Astrocyte (in vitro differentiated cells and primary cell): ENCODE results near the gene PCBP1. TPM values are rescaled to one million over a fixed set of nuclear protein-coding genes. Genes with fewer than 3 reads are reported as not detected.
"Not testable (repeated sequence)": the region's sequence is repeated elsewhere in the genome, so short reads cannot be mapped to it uniquely, and the experiment has no call there.

Source experiments
- DNase-seq: peaks from one replicate; pipeline ENCODE4 v3.0.0-alpha.2; 2010; ENCODE audit warnings: low read depth
- FAIRE-seq: peaks from 2 replicates; lab custom pipeline; 2011; peaks lifted over from hg19 to GRCh38; lab: Jason Lieb, UNC
- H2AFZ ChIP-seq: 2 replicates; pipeline ENCODE4 v1.6.0; 2012; ENCODE audit warnings: low read depth, low read length, inconsistent platforms
- H3K27ac ChIP-seq: 2 replicates; pipeline ENCODE4 v1.5.1; 2011; ENCODE audit warnings: low read depth, low read length, inconsistent platforms
- H3K27me3 ChIP-seq: 2 replicates; pipeline ENCODE4 v1.6.0; 2011; ENCODE audit warnings: low read length, inconsistent platforms; ENCODE audit not compliant: insufficient read depth
- H3K36me3 ChIP-seq: 2 replicates; pipeline ENCODE4 v1.5.1; 2011; ENCODE audit warnings: low read length, inconsistent platforms; ENCODE audit not compliant: insufficient read depth
- H3K4me1 ChIP-seq: 2 replicates; pipeline ENCODE4 v1.5.1; 2011; ENCODE audit warnings: low read length, inconsistent platforms; ENCODE audit not compliant: insufficient read depth
- H3K4me2 ChIP-seq: 2 replicates; pipeline ENCODE4 v1.6.0; 2012; ENCODE audit warnings: low read length, inconsistent platforms
- H3K4me3 ChIP-seq: 2 replicates; pipeline ENCODE4 v1.5.1; 2011; ENCODE audit warnings: low read depth, mild to moderate bottlenecking, low read length, inconsistent platforms; ENCODE audit not compliant: insufficient read depth
- H3K79me2 ChIP-seq: 2 replicates; pipeline ENCODE4 v1.6.0; 2012; ENCODE audit warnings: mild to moderate bottlenecking, low read length, inconsistent platforms; ENCODE audit not compliant: insufficient read depth
- H3K9ac ChIP-seq: 2 replicates; pipeline ENCODE4 v1.6.0; 2012; ENCODE audit warnings: mild to moderate bottlenecking, low read length, inconsistent platforms
- H3K9me3 ChIP-seq: 2 replicates; pipeline ENCODE4 v1.5.1; 2012; ENCODE audit warnings: low read depth, mild to moderate bottlenecking, low read length, inconsistent platforms; ENCODE audit not compliant: insufficient read depth
- H4K20me1 ChIP-seq: 2 replicates; pipeline ENCODE4 v1.6.0; 2012; ENCODE audit warnings: low read length, inconsistent platforms; ENCODE audit not compliant: insufficient read depth
- H3K27ac Mint-ChIP-seq: one replicate; pipeline ENCODE4 v1.8.0; 2021; ENCODE audit warnings: mild to moderate bottlenecking, mixed read lengths; ENCODE audit not compliant: unreplicated experiment
- H3K27me3 Mint-ChIP-seq: one replicate; pipeline ENCODE4 v1.8.0; 2021; ENCODE audit warnings: low read depth, mixed read lengths; ENCODE audit not compliant: unreplicated experiment
- H3K36me3 Mint-ChIP-seq: one replicate; pipeline ENCODE4 v1.8.0; 2021; ENCODE audit warnings: low read depth, mixed read lengths; ENCODE audit not compliant: unreplicated experiment
- H3K4me1 Mint-ChIP-seq: one replicate; pipeline ENCODE4 v1.8.0; 2021; ENCODE audit warnings: low read depth, mixed read lengths; ENCODE audit not compliant: unreplicated experiment
- H3K4me3 Mint-ChIP-seq: one replicate; pipeline ENCODE4 v1.8.0; 2021; ENCODE audit warnings: mild to moderate bottlenecking, moderate library complexity, mixed read lengths; ENCODE audit not compliant: unreplicated experiment
- H3K9me3 Mint-ChIP-seq: one replicate; pipeline ENCODE4 v1.8.0; 2021; ENCODE audit warnings: mild to moderate bottlenecking, mixed read lengths; ENCODE audit not compliant: unreplicated experiment
- EZH2 ChIP-seq: IDR thresholded peaks from 2 replicates; pipeline ENCODE4 v1.6.1; 2012; ENCODE audit warnings: mild to moderate bottlenecking, low read length, inconsistent platforms; ENCODE audit not compliant: insufficient read depth
- total RNA-seq: library from RNA; stranded (reverse); gene quantifications from 2 replicates; pipeline ENCODE4 v1.2.1, GENCODE V29; 2021
- TF ChIP-seq, protein P1 (sequence below): IDR thresholded peaks from 2 replicates; pipeline ENCODE4 v1.5.1; 2011; ENCODE audit warnings: low read depth, mild to moderate bottlenecking, inconsistent platforms, low read length, moderate library complexity; ENCODE audit not compliant: insufficient read depth

The PCBP1 gene
- total RNA-seq, 1 donor from 2014 or later: 205 TPM

DNA sequence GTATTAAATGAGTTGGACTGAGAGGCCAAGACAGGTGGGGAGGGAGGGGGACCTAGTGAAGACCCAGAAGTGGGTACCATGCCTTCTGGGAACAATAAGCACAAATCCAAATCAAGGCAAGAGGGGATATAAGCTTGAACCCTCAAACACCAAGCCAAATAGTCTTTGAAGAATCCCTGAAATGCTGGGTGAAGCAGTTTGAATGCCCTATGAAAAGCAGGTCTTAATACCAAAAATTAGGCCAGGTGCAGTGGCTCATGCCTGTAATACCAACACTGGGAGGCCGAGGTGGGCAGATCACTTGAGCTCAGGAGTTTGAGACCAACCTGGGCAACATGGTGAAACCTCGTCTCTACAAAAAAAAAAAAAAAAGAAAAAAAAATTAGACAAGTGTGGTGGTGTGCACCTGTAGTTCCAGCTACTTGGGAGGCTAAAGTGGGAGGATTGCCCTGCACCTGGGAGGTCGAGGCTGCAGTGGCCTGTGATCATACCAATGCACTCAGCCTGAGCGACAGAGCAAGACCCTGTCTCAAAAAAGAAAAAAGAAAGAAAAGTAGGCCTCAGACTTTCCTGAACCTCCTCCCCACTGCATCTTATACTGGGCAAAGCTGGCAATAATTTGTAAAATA lies 3.5 kb downstream of the PCBP1 start:
- peaks cover 18% of the 10 kb centered on the region for H3K36me3 Mint-ChIP-seq
- Histone ChIP-seq H3K4me3 (no peak overlapping the region), H3K27ac (no peak overlapping the region), H3K9ac (no peak overlapping the region), H3K4me1 (peaks cover 15% of the 10 kb centered on the region), H3K36me3 (no peaks in the 10 kb centered on the region), H4K20me1 (peaks cover 21% of the 10 kb centered on the region), H2AFZ (no peak overlapping the region), H3K9me3 (no peaks in the 10 kb centered on the region), H3K79me2 (peaks cover 30% of the 10 kb centered on the region), H3K4me2 (no peak overlapping the region), H3K27me3 (no peaks in the 10 kb centered on the region)
- DNase-seq (no peak), FAIRE-seq (no peak)
- H3K27me3 Mint-ChIP-seq: no peaks in the 10 kb centered on the region
- TF ChIP-seq, protein P1, sequence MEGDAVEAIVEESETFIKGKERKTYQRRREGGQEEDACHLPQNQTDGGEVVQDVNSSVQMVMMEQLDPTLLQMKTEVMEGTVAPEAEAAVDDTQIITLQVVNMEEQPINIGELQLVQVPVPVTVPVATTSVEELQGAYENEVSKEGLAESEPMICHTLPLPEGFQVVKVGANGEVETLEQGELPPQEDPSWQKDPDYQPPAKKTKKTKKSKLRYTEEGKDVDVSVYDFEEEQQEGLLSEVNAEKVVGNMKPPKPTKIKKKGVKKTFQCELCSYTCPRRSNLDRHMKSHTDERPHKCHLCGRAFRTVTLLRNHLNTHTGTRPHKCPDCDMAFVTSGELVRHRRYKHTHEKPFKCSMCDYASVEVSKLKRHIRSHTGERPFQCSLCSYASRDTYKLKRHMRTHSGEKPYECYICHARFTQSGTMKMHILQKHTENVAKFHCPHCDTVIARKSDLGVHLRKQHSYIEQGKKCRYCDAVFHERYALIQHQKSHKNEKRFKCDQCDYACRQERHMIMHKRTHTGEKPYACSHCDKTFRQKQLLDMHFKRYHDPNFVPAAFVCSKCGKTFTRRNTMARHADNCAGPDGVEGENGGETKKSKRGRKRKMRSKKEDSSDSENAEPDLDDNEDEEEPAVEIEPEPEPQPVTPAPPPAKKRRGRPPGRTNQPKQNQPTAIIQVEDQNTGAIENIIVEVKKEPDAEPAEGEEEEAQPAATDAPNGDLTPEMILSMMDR: no peak
- TF ChIP-seq EZH2: no peak
- H3K4me1 Mint-ChIP-seq: peaks cover 8% of the 10 kb centered on the region
- H3K9me3 Mint-ChIP-seq: no peaks in the 10 kb centered on the region
- peak overlapping the region; percentile 99 for H3K4me3 Mint-ChIP-seq
- H3K27ac Mint-ChIP-seq: no peak overlapping the region

DNA sequence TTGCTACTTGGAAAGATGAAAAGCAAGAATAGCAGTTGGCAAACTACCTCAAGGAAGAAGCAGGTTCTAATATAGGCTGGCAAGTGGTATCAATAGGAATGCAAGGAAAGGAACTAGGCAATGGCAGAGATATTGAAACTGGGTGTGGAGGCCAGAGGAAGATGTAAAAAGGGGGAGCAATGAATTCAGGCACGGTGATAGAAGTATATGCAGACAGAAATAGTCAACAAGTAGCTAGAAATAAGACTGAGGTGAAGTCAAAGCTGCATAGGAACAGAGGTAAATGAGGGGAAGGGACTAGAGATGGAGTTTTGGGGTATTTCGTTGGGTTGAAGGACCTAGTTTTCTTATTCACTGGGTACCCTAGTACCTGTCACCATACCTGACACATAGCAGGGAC lies 4.1 kb downstream of the PCBP1 start:
- Histone ChIP-seq H3K9ac (no peak overlapping the region), H3K27ac (no peak overlapping the region), H4K20me1 (peaks cover 21% of the 10 kb centered on the region), H3K9me3 (no peaks in the 10 kb centered on the region), H2AFZ (no peak overlapping the region), H3K4me2 (no peak overlapping the region), H3K4me3 (no peak overlapping the region), H3K36me3 (no peaks in the 10 kb centered on the region), H3K79me2 (peaks cover 30% of the 10 kb centered on the region), H3K27me3 (no peaks in the 10 kb centered on the region), H3K4me1 (peaks cover 10% of the 10 kb centered on the region)
- TF ChIP-seq, protein P1: no peak
- TF ChIP-seq EZH2: no peak
- Mint-ChIP-seq H3K4me3 (no peak overlapping the region), H3K9me3 (no peaks in the 10 kb centered on the region), H3K27ac (no peak overlapping the region), H3K27me3 (no peaks in the 10 kb centered on the region), H3K4me1 (peaks cover 8% of the 10 kb centered on the region), H3K36me3 (peaks cover 18% of the 10 kb centered on the region)
- DNase-seq (no peak), FAIRE-seq (no peak)

DNA sequence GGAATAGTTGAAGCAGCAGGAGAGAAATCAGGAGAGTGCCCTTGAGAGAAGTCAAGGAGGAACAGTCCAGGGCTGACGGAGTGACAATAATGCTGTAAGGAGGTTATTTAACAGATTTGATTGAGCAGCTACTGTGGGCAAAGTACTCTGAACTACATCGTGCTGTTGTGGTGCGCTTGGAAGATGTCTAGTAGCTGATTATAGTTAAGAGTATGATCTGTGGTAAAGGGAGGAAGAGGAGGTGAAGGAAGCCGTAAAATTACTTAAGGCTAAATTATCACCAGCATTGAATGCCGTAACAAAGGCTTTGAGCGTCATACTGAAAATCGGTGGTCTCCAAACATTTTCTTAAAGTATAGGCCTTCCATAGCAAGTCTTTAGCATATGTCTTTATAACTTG lies 4.5 kb downstream of the PCBP1 start:
- peaks cover 18% of the 10 kb centered on the region for H3K36me3 Mint-ChIP-seq
- no peak for TF ChIP-seq EZH2
- TF ChIP-seq, protein P1: no peak
- Histone ChIP-seq H3K27me3 (no peaks in the 10 kb centered on the region), H3K36me3 (no peaks in the 10 kb centered on the region), H3K9me3 (no peaks in the 10 kb centered on the region), H3K27ac (no peak overlapping the region), H3K9ac (no peak overlapping the region), H4K20me1 (peaks cover 21% of the 10 kb centered on the region), H2AFZ (no peak overlapping the region), H3K4me3 (no peak overlapping the region), H3K4me1 (peaks cover 6% of the 10 kb centered on the region), H3K79me2 (peaks cover 30% of the 10 kb centered on the region), H3K4me2 (no peak overlapping the region)
- H3K27me3 Mint-ChIP-seq: no peaks in the 10 kb centered on the region
- no peak overlapping the region for H3K27ac Mint-ChIP-seq
- no peak for FAIRE-seq
- no peak overlapping the region for H3K4me3 Mint-ChIP-seq
- peaks cover 8% of the 10 kb centered on the region for H3K4me1 Mint-ChIP-seq
- H3K9me3 Mint-ChIP-seq: no peaks in the 10 kb centered on the region
- no peak for DNase-seq

DNA sequence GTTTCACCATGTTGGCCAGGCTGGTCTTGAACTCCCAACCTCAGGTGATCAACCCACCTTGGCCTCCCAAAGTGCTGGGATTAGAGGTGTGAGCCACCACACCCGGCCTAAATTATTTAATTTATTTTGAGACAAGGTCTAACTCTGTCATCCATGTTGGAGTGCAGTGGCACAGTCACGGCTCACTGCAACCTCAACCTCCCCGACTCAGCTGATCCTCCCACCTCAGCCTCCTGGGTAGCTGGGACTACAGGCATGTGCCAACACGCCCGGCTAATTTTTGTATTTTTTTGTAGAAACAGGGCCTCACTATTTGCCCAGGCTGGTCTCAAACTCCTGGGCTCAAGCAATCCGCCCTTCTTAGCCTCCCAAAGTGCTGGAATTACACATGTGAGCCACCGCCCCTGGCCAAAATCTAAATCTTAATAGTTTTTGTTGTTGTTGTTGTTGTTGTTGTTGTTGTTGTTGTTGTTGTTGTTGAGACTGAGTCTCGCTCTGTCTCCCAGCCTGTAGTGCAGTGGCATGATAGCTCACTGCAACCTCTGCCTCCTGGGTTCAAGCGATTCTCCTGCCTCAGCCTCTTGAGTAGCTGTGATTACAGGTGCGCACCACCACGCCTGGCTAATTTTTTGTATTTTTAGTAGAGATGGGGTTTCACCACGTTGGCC lies 5.4 kb downstream of the PCBP1 start:
- not testable (repeated sequence) for H3K4me3 Mint-ChIP-seq, H3K9me3 ChIP-seq, H3K36me3 ChIP-seq, H3K27ac Mint-ChIP-seq, H3K4me1 ChIP-seq, H3K9ac ChIP-seq, H2AFZ ChIP-seq, H3K27me3 Mint-ChIP-seq, DNase-seq, FAIRE-seq, H3K9me3 Mint-ChIP-seq, H3K4me3 ChIP-seq, H3K4me1 Mint-ChIP-seq, H3K27me3 ChIP-seq, H3K4me2 ChIP-seq, H3K27ac ChIP-seq
- H3K36me3 Mint-ChIP-seq: peaks cover 16% of the 10 kb centered on the region
- peaks cover 27% of the 10 kb centered on the region for H3K79me2 ChIP-seq
- peaks cover 21% of the 10 kb centered on the region for H4K20me1 ChIP-seq
